ENCODE measurements around the gene HK2. TPM values are rescaled to one million over a fixed set of nuclear protein-coding genes. Genes with fewer than 3 reads are reported as not detected.

The HK2 gene
- total and polyA plus RNA-seq, 2 of the 4 experiments (the other 2 are of a cell fraction), result 17.4 to 20.9 TPM

GRCh38 chr2:74884118-74884762 lies 50.3 kb downstream of the HK2 start:
- Histone ChIP-seq H3K79me1 (ENCODE audit: low read depth in 1 of 2, low read length in 2 of 2) (peaks cover 3 to 13% of the 10 kb centered on the region in 2 experiments; a peak in 2 of 4 replicates), H3K9me3 (ENCODE audit: control insufficient read depth, insufficient read depth, low read length) (no peaks in the 10 kb centered on the region), H4K91ac (ENCODE audit: insufficient read depth, low read depth, low read length) (no peak overlapping the region), H3K4me2 (ENCODE audit: low read depth, low read length) (no peak overlapping the region), H4K20me1 (ENCODE audit: insufficient read depth, low read length) (peaks cover 8% of the 10 kb centered on the region; the same call in 1 of the 2 replicates), H2BK5ac (ENCODE audit: low read depth, low read length, poor library complexity, severe bottlenecking) (no peak overlapping the region), H3K4ac (ENCODE audit: low read depth, low read length) (no peak overlapping the region), H3K4me3 (ENCODE audit: insufficient read depth, low read depth, low read length) (no peak overlapping the region), H4K5ac (ENCODE audit: low read depth, low read length) (no peak overlapping the region), H3K56ac (ENCODE audit: extremely low read depth, insufficient read depth, low read length) (no peak overlapping the region), H3K23ac (ENCODE audit: low read depth, low read length) (no peak overlapping the region), H3K4me1 (ENCODE audit: control insufficient read depth, insufficient read depth, low read length) (peaks cover 16% of the 10 kb centered on the region), H2AK9ac (replicated peaks; ENCODE audit: low read depth, low read length, poor library complexity) (no peak overlapping the region), H4K8ac (ENCODE audit: low read depth in 2 of 2, low read length in 2 of 2) (no peak overlapping the region), H2AFZ (replicated peaks; ENCODE audit: low read length, poor library complexity) (no peak overlapping the region), H3K36me3 (ENCODE audit: control insufficient read depth, insufficient read depth, low read length) (peaks cover 79% of the 10 kb centered on the region), H3K9ac (ENCODE audit: low read depth, low read length) (no peak overlapping the region), H3K9me1 (ENCODE audit: insufficient read depth, low read length) (peaks cover 34% of the 10 kb centered on the region), H3K27ac (ENCODE audit: insufficient read depth, low read length) (no peak overlapping the region), H2BK20ac (ENCODE audit: low read depth, low read length) (no peak overlapping the region), H3K14ac (replicated peaks; ENCODE audit: low read depth, low read length) (no peak overlapping the region), H2BK120ac (ENCODE audit: low read depth, low read length) (no peak overlapping the region), H2BK15ac (ENCODE audit: low read depth, low read length) (no peak overlapping the region), H3K27me3 (ENCODE audit: control insufficient read depth, insufficient read depth, low read length) (no peaks in the 10 kb centered on the region), H2AK5ac (ENCODE audit: low read depth, low read length) (no peak overlapping the region), H3K18ac (ENCODE audit: low read depth, low read length) (no peak overlapping the region)
- WGBS, 2 experiments (ENCODE audit: extremely low coverage in 2 of 2, insufficient read length in 1 of 2), result 71% methylated on average over 1 of the region's 5 CpGs; no CpG with 5 or more reads in 1 of the 2 experiments
- ChIA-PET CTCF (no interaction called here), POLR2A (ENCODE audit: unreplicated experiment) (no interaction called here)
- no peak for ATAC-seq (ENCODE audit: low read depth)
- intact Hi-C loops (cut with micrococcal nuclease) (no loop called here), in situ Hi-C loops (cut with MboI; ENCODE audit: low sequenced_read_pairs) (no loop called here), dilution Hi-C loops (cut with HindIII; ENCODE audit: low sequenced_read_pairs, unreplicated experiment) (no loop called here)
- no TSS peak for BruUV-seq (replicated peaks)
- TF ChIP-seq ELK1 (IDR thresholded peaks at IDR 0.05; ENCODE audit: borderline replicate concordance, low read depth, low read length) (no peak), MXI1 (IDR thresholded peaks at IDR 0.05; ENCODE audit: borderline replicate concordance, low read depth, low read length) (no peak), USF2 (IDR thresholded peaks at IDR 0.05; ENCODE audit: low read depth, low read length) (no peak), CEBPB (IDR thresholded peaks at IDR 0.05; ENCODE audit: low read depth, low read length) (no peak), BHLHE40 (IDR thresholded peaks at IDR 0.05; ENCODE audit: low read depth, low read length) (no peak), MAFK (IDR thresholded peaks at IDR 0.05; ENCODE audit: low read depth, low read length) (no peak), CHD1 (IDR thresholded peaks at IDR 0.05; ENCODE audit: low read depth, low read length) (no peak), NFE2L2 (IDR thresholded peaks at IDR 0.05; ENCODE audit: low read depth, low read length) (no peak), FOS (IDR thresholded peaks at IDR 0.05; ENCODE audit: low read depth, low read length) (no peak), SMC3 (IDR thresholded peaks at IDR 0.05; ENCODE audit: low read depth, low read length) (no peak)
- DNase-seq, result no peak

Measured in IMR-90 (cell line).